GM10266 (cell line): Measurements from ENCODE around the gene DAAM2.

Experiments used
- DNase-seq: peaks from one replicate; pipeline ENCODE4 v3.0.0; 2012; ENCODE audit errors: extremely low spot score
- TF ChIP-seq, protein P1 (sequence below): IDR thresholded peaks from 2 replicates; pipeline ENCODE4 v1.5.1; 2012; ENCODE audit warnings: mild to moderate bottlenecking, low read depth; ENCODE audit not compliant: control insufficient read depth, insufficient read depth; ENCODE audit errors: missing control alignments

The DAAM2 gene

GRCh38 chr6:39851331-39851730, 59.2 kb downstream of the DAAM2 start:
- DNase-seq, result no peak
- TF ChIP-seq, protein P1, sequence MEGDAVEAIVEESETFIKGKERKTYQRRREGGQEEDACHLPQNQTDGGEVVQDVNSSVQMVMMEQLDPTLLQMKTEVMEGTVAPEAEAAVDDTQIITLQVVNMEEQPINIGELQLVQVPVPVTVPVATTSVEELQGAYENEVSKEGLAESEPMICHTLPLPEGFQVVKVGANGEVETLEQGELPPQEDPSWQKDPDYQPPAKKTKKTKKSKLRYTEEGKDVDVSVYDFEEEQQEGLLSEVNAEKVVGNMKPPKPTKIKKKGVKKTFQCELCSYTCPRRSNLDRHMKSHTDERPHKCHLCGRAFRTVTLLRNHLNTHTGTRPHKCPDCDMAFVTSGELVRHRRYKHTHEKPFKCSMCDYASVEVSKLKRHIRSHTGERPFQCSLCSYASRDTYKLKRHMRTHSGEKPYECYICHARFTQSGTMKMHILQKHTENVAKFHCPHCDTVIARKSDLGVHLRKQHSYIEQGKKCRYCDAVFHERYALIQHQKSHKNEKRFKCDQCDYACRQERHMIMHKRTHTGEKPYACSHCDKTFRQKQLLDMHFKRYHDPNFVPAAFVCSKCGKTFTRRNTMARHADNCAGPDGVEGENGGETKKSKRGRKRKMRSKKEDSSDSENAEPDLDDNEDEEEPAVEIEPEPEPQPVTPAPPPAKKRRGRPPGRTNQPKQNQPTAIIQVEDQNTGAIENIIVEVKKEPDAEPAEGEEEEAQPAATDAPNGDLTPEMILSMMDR, result no peak

- TF ChIP-seq, protein P1, result no peak
- DNase-seq, result no peak
Observed at GRCh38 chr6:39852324-39852723, 60.1 kb downstream of the DAAM2 start.

DNA sequence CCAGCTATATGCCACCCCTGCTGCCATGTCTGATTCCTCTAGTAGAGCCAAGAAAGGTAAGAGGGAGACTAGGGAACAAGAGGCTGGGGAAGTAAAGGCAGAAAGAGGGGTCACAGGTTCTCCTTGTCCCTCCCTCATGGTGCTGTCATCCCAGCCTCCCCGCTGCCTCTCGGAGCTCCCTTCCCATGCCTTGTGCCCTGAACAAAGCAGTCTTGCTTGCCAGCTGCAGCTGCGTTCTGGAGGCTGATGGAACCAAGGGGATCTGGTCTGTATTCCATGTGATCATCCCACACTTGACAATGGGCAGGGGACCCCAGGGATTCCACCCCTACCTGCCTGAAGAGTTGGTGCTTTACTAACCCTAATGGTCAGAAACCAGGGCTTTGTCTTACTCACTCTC, 61.4 kb downstream of the DAAM2 start:
- TF ChIP-seq, protein P1, result no peak
- no peak for DNase-seq

GRCh38 chr6:39855356-39855995, 63.3 kb downstream of the DAAM2 start:
- DNase-seq, result no peak
- TF ChIP-seq, protein P1, result no peak

DNA sequence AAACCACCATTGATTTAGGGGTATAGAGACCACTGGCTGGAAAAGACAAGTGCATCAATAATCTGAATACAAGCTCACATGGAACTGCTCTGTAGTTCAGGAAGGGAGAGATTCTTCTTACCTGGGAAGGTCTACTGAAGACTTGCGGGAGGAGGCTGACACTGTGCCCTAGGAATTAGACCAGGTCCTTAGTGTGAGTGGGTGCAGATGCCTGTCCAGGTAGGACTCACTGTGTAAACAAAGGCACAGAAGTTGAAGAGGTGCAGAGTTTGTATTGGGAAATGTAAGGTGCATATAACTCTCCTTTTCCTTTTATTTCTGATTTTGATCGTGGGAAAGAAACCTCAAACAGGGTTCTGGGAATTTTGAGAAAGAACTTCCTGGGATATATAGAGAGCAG, 66.8 kb downstream of the DAAM2 start:
- TF ChIP-seq, protein P1, result no peak
- DNase-seq, result no peak

DNA sequence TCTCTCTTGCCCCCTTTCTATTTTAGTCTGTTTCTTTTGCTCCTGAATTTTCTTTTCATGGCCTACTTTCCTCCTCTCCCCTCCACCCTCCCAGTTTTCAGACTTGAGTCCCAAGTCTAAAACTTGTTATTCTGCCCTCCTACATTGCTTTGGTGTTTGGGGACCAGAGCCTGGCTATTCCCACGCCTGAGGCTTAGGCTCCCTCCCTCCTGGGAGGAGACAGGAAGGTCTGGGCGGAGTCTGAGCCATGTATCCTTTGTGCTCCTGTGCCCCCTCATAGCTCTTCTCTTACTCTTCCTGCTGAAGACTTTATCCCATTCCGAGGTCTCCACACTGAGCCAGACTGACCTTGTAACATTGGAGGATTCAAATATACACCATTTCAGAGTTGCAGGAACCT, 69.5 kb downstream of the DAAM2 start:
- no peak for DNase-seq
- TF ChIP-seq, protein P1, result no peak

DNA sequence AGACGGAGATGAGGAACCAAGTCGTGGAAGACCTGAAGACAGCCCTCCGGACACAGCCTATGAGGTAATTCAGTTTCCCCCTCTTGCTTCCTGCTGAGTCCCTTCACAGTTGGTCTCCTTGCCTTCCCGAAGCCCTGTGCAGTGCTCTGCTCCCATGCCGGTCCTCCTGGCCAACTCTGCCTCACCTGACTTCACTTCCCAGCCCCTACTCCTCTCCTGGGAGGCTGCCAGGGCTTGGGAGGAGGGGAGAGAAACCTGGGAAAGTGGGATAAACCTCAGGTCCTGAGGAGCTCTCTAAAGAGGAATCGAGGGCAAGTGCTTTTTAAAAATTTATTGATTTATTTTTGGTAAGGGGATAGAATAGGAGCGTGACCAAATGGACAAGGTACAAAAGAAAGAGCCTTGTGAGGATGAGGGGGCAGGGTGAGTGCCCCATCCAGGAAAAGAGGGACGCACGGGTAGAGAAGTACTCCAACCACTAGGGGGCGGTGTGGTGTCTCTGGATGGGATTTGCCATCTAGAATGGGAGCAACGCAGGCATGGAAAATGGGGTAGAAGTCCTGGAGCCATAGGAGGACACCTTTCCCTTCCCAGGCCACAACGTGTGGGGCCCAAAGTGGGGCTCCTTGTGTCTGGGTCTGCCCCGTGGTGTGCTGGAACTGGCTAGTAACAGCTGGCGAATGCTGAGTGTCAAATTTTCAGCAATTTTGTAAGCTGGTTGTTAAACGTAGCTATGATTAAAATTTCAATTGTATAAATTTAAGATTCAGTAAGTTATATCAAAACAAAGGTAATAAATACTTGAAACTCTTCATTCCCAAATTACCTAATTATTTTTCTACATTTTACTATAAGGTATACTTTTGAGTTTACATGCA, 73.1 kb downstream of the DAAM2 start:
- DNase-seq, result peak; percentile 58

More for the DNA sequence above, 73.1 kb downstream of the DAAM2 start:
- TF ChIP-seq, protein P1, result peak; percentile 74
